ENCODE data around the gene GID8.

Gene GID8

DNA sequence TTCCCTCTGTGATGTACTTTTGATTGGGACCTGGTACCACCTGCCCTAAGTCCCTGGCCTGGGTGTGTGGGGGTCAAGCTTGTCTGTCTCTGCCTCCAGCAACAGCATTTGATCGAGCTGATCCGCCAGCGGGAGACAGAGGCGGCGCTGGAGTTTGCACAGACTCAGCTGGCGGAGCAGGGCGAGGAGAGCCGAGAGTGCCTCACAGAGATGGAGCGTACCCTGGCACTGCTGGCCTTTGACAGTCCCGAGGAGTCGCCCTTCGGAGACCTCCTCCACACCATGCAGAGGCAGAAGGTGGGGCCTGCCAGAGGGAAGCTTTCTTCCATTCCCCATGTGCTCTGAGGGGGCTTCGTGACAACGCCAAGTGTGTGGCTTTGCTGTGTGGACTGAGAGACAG, 5.4 kb downstream of the GID8 start:
- DNase-seq (ENCODE audit: low read depth in 2 of 2) = no peak

- DNase-seq (ENCODE audit: low read depth in 2 of 2) = no peak
Observed at GRCh38 chr20:62944184-62944583, 6.2 kb downstream of the GID8 start.

DNA sequence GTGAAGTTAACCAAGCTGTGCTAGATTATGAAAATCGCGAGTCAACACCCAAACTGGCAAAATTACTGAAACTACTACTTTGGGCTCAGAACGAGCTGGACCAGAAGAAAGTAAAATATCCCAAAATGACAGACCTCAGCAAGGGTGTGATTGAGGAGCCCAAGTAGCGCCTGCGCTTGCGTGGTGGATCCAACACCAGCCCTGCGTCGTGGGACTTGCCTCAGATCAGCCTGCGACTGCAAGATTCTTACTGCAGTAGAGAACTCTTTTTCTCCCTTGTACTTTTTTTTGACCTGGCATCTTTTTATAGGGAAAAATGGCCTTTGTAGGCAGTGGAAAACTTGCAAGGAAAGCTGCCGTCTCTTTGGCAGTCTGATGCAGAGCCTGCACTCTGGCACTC, 6.8 kb downstream of the GID8 start:
- no peak for DNase-seq (ENCODE audit: low read depth in 2 of 2)

DNA sequence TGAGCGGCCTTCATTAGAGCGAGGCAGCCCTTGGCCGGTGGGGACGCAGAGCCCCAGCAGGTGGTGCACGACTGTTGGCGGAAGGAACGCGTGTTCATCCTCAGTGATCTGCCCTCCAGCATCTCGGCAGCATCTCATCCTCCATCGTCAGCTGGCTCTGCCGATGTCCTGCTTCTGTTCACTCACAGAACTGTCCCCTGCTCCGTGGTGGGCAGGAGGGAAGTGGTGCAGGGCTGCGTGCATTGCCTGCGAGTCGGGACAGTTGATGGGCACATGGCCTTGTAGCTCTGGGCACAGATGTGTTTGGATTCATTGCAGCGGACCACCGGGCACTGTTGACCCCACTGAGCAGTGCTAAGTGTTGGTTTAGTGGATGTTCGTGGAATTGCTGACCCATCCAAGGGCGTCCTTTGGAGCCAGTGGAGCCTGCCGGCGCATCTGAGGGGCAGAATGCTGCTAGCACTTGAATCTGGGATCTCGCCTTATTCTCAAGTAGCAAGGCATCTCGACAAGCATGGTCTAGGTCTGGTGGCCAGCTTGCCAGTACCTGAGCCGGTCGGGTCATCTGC, 7.9 kb downstream of the GID8 start:
- DNase-seq (ENCODE audit: low read depth in 2 of 2) = no peak

GRCh38 chr20:62946918-62947317, 9.0 kb downstream of the GID8 start:
- no peak for DNase-seq (ENCODE audit: low read depth in 2 of 2)

DNA sequence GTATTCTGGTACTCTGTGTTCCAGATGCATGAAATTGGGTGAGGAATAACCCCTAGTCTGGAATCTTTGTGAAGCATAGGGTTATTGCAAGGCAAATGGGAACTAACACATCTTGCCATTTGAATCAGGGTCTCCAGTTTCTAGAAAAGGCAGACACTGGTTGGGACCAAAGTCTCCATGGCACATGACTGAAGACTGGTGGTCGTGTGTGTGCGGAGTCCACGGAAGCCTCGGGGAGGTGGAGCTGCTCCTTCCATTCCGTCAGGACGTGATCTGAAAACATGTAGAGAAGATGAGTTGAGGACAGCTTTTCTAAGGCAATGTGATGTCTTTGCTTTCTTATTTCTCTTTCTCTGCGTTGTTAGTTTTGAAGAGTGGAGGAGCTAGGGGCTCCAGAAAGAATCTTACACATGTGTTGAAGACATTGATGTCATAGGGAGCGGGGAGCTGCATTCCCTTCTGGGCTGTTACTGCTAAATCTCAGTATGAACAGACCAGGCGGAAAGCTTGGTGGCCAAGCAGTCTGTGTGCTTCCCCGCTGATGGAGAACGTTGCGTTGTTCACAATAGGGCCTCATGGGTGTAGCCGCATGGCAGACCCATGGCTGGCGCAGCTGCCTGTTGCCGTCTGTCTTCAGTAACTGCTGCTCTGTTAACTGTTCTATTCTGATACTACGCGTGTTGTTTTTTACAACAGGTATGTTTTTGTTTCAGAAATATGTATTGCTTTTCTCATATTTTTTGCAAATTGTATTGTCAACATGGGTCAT, 9.8 kb downstream of the GID8 start:
- DNase-seq (ENCODE audit: low read depth in 2 of 2) = no peak

DNA sequence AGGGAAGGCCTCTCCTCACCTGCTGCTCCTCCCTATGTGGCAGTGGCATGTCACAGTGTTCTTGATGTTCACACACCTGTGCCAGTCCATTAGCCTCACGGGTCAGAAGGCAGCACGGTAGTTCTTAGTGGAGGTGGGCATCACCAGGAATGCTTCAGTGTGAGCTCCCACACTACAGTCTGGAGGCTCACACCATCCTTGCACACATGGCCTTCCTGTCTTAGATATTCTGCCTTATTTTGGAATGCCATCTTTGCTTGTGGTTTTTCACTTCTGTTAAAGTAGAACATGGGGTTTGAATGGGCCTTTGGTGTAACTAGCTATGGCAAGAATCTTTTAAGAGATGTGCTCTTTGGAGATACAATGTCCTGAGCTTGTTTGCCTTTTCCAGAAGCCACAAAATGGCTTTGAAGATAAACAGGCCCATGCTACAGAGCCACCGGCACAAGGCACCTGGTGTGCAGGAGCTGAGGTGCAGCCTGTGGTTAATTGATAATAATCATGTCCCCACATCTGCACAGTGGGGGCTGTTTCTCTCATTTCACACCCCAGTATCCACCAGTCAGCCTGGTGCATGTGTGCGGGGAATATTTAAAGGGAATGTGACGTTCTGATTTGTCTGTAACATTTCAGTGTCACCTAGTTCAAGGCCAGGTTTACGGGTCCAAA, 11.3 kb downstream of the GID8 start:
- no peak for DNase-seq (ENCODE audit: low read depth in 2 of 2)

- no peak for DNase-seq (ENCODE audit: low read depth in 2 of 2)
Observed at GRCh38 chr20:62949962-62950361, 12.0 kb downstream of the GID8 start.

DNA sequence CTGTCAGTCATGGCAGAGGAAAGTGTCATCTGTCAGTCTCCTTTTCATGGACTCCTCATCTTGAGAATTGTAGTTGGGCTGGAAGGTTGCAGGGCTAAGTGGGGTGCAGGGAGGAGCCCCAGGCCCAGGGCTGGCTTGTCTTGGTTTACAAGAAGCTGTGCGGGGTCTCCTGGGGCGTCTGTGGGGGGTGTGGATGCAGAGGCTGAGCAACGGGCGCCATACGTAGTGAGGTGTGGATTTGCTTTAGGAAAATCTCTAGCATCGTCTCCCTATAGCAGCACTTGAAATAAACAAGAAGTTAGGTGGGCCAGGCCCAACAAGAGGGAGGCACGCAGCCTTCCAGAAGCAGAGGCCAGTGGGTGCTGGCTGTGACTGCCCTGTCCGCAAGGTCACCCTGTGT, 12.8 kb downstream of the GID8 start:
- DNase-seq (ENCODE audit: low read depth in 2 of 2) = no peak

GRCh38 chr20:62951143-62951895, 13.4 kb downstream of the GID8 start:
- no peak for DNase-seq (ENCODE audit: low read depth in 2 of 2)

DNA sequence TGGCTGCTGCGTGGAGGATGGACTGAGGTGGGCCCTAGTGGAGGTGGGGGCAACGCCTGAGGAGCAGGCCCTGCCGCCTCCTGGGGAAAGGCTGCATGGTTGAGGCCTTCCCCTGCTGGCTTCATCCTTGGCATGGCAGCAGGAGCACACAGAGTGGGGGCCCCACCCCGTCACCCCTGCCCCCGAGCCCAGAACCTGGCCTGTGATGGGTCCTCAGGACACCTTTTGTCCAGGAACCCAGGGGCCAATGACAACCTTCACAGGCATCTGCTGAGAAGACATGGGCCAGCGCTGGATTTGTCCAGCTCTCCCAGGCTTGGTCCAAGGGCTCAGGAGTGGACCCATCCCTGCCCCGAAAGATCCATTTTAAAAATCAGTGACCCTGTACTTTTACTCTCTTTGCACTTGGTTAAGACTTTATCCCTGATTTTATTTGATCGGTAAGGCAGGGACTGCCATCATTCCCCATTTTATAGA, 14.0 kb downstream of the GID8 start:
- no peak for DNase-seq (ENCODE audit: low read depth in 2 of 2)

- DNase-seq (ENCODE audit: low read depth in 2 of 2) = no peak
Observed at GRCh38 chr20:62952373-62952967, 14.5 kb downstream of the GID8 start, which contains the start of gene SLC17A9. Gene SLC17A9, plus strand, starts transcription at chr20:62952709. Its CDS starts 122 bp downstream, at chr20:62952831.

GRCh38 chr20:62952968-62953838, 15.3 kb downstream of the GID8 start:
- no peak for DNase-seq (ENCODE audit: low read depth in 2 of 2)

DNA sequence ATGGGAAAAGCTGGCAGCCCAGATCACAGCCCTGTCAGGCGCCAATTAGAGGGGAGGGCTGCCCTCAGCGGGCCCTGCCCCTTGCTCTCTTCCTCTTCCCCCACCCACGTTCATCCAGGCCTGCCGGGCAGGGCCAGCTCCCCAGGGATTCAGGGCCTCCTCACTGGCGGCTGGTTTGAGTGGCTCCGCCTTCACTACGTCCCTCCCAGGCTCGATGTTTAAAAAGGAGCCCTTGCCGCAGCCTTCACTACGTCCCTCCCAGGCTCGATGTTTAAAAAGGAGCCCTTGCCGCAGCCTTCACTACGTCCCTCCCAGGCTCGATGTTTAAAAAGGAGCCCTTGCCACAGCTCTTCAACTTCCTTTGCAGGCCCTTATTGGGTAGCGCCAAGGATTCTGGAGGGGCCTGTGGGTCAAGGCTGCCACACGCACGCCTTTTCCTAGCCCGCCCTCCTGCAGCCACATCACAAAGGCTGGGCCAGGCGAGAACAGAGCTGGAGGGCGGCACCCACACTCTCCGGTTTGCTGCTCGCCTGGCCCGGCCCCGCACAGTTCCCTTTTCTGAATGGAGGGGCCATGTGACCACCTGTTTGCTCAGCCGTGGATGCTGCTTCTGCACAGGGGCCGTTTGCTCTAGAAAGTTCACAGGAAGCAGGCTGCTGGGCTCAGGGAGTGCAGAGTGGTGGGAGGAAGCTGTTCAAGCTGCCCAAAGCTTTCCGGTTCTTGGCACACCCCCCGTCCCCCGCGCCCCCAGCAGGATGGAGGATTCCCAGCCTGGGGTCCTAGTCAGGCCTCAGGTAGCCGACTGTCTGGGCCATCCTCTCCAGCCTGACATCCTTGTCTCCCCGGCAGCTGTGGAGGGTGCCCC, 16.1 kb downstream of the GID8 start:
- no peak for DNase-seq (ENCODE audit: low read depth in 2 of 2)

DNA sequence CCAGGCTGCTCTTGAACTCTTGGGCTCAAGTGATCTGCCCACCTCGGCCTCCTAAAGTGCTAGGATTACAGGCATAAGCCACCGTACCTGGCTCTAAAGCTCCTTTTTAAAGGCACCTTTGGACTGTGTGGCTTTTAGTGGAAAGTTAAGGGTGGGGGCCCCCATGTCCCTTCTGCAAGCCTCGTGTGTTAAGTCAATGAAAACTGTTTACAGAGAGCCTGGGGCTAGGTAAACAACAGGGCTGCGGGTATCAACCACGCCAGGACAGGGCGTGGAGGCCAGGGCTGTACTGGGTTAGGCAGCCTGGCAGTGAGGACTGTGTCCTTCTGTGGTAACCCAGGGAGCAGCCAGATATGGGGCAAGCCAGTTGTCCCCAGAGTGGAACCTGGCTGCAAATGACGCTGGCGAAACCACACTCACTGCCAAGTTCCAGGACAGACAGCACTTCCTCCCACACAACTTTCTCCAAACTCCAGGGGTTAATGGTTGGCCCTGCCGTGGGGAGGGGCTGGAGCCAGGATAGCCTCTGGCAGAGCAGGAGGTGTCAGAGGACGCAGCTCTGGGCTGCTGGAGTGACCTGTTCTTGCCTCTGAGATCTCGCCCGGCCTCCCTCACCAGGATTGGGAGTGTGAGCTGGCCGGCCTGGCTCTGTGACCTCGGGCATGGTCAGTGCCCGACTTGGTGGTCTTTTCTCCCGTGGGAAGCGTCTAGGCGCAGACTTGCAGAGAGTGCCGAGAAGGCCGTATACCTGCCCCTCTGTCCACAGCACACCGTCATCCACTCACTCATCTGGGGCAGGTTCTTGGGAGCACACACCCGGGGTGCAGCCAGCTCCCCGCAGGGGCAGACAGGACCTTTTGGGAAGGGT, 17.8 kb downstream of the GID8 start:
- no peak for DNase-seq (ENCODE audit: low read depth in 2 of 2)

DNA sequence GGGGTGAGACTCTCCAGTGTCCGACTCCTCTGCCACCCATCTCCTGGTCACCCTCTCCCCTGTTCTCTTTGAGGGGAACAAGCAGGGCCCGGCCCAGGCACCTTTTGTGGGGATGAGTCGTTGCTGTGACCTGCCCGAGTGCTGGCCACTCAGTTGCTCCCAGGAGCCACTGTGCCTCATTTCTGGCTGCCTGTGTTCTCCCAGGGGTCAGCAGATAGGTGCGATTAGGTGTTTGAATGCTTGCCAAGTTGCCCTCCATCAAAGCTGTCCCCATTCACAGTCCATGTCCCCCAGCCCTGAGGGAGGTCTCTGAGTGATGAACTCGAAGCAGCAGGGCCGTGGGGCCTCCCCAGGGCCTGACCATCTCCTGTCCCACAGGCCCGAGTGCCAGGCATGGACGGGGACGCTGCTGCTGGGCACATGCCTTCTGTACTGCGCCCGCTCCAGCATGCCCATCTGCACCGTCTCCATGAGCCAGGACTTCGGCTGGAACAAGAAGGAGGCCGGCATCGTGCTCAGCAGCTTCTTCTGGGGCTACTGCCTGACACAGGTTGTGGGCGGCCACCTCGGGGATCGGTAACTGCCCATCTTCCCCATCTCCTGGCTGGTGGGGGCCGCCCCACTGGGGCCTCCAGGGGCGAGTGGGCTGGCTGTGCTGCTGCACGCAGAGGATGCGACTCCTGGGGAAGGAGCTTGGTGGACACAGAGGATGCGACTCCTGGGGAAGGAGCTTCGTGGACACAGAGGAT, 18.6 kb downstream of the GID8 start:
- DNase-seq (ENCODE audit: low read depth in 2 of 2) = no peak

- no peak for DNase-seq (ENCODE audit: low read depth in 2 of 2)
Observed at GRCh38 chr20:62957136-62958117, 19.5 kb downstream of the GID8 start.

All from fibroblast of skin of left biceps (primary cell).